ENCODE results near the gene PPP3R1. TPM values are rescaled to one million over a fixed set of nuclear protein-coding genes. Genes with fewer than 3 reads are reported as not detected.

Gene PPP3R1
- total and polyA plus RNA-seq, 9 of the 15 experiments (the other 6 are each of a cell fraction or from before 2014, with no cell fraction given), result 3.7 to 70.0 (median 24.8) TPM

- no peak overlapping the region for H3K9ac ChIP-seq (ENCODE audit: insufficient read depth in 1 of 2, low read depth in 2 of 2, low read length in 2 of 2)
- POLR2A ChIA-PET, result interaction anchor here (2.0 kb wide), 1 partner anchor 10 kb away, joined by 5 read pairs; no protein-coding TSS in a partner anchor
- no peaks in the 10 kb centered on the region for H3K9me3 ChIP-seq (replicated peaks; ENCODE audit: control insufficient read depth, insufficient read depth, low read depth, low read length)
- no peak for DNase-seq (ENCODE audit: extremely low read depth in 1 of 4, low spot score in 3 of 4)
- no peak for FAIRE-seq
- H3K27ac ChIP-seq (ENCODE audit: extremely low read depth, low read depth, low read length), result no peak overlapping the region
- no peak overlapping the region for H2AFZ ChIP-seq (ENCODE audit: low read depth, low read length)
- peaks cover 3% of the 10 kb centered on the region for H3K9me1 ChIP-seq (ENCODE audit: control insufficient read depth, insufficient read depth, low read length)
- no peaks in the 10 kb centered on the region for H3K27me3 ChIP-seq (ENCODE audit: control insufficient read depth in 2 of 2, insufficient read depth in 2 of 2, low read length in 2 of 2)
- CTCF ChIA-PET (ENCODE audit: low intra/inter-chr PET ratio), result no interaction called here
- H4K20me1 ChIP-seq (replicated peaks; ENCODE audit: control insufficient read depth, insufficient read depth, low read length), result peaks cover 41% of the 10 kb centered on the region
- peaks cover 0 to 32% of the 10 kb centered on the region in 2 experiments; a peak in 3 of 5 replicates for H3K4me1 ChIP-seq (replicated peaks in 1 of 2; ENCODE audit: control insufficient read depth in 2 of 2, insufficient read depth in 2 of 2, low read length in 2 of 2)
- no peak overlapping the region for H3K4me3 ChIP-seq
- H3K36me3 ChIP-seq (ENCODE audit: control insufficient read depth, insufficient read depth, low read length), result peaks cover 32% of the 10 kb centered on the region; the same call in 2 of the 3 replicates
- BruUV-seq (replicated peaks), result no TSS peak
- intact Hi-C loops (cut with micrococcal nuclease) (loop anchor here (10.0 kb wide), 1 partner anchor 56 kb away; no protein-coding TSS in a partner anchor), in situ Hi-C loops (cut with MboI) (no loop called here)
- WGBS (ENCODE audit: insufficient coverage, low coverage, missing lambda C conversion rate), result 65% methylated on average over 4 of the region's 4 CpGs
- H3K79me2 ChIP-seq (ENCODE audit: control insufficient read depth, insufficient read depth, low read length), result peaks cover 100% of the 10 kb centered on the region
- no peak overlapping the region for H3K4me2 ChIP-seq (ENCODE audit: insufficient read depth, low read length)
- TF ChIP-seq SMARCE1 (IDR thresholded peaks at IDR 0.05) (no peak), TGIF2 (CRISPR knock-in tag; IDR thresholded peaks at IDR 0.05) (0 out of 2 replicates have a peak, but pooled peaks have one; percentile 23)
- peak; percentile 17 for ATAC-seq
Observed at GRCh38 chr2:68240446-68240845, 11.9 kb downstream of the PPP3R1 start.

DNA sequence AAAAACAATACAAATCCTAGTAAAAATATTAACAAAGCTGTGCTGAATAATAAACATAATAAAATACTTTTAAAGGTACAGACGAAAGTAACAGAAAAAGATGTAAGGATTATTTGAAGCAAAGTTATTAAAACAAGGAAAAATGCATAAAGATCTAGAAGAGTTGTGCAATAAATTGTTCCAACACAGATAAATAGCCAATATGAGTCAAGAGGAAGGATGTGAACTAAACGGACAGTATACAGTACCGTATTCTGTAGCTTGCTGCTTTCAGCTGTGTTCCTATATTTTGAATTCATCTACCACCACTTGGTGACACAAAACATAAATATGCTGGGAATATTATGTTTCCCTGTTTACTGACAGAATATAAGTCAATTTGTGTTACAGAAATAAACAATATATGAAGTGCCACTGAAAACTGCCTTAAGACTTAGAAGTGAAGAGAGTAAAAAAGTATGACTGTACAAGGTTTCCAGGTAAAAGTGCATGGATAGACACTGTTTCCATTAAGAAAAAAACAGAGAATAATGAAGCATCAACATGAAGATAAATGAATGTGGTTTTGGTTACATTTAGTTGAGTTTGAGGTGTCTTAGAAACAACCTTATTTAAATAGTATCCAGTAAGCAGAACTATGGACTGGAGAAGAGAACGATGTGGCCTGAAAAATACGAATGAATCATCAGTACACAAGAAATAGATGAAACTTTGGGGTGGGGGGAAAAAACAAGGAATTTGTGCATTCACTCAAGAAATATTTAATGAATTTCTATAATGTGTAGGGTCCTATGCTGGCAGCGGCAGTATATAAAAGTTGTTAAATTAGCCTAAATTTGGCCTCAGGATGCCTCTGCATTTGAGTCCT, 13.1 kb downstream of the PPP3R1 start:
- peaks cover 36% of the 10 kb centered on the region for H4K20me1 ChIP-seq (replicated peaks; ENCODE audit: control insufficient read depth, insufficient read depth, low read length)
- CTCF ChIA-PET (ENCODE audit: low intra/inter-chr PET ratio), result no interaction called here
- peak; percentile 86 for TF ChIP-seq CEBPB (tag; IDR thresholded peaks at IDR 0.05)
- no peak for TF ChIP-seq ZNF431 (CRISPR knock-in tag; IDR thresholded peaks at IDR 0.05)
- no peak for TF ChIP-seq ZFX (CRISPR knock-in tag; IDR thresholded peaks at IDR 0.05)
- no peak for TF ChIP-seq CEBPG (CRISPR knock-in tag; IDR thresholded peaks at IDR 0.05)
- peak; percentile 54 to 64; a peak in 1 of 4 replicates for TF ChIP-seq CEBPG (tag; conservative IDR thresholded peaks at IDR 0.05 in 1 of 2, IDR thresholded peaks at IDR 0.05 in 1 of 2)
- TF ChIP-seq, protein P1, sequence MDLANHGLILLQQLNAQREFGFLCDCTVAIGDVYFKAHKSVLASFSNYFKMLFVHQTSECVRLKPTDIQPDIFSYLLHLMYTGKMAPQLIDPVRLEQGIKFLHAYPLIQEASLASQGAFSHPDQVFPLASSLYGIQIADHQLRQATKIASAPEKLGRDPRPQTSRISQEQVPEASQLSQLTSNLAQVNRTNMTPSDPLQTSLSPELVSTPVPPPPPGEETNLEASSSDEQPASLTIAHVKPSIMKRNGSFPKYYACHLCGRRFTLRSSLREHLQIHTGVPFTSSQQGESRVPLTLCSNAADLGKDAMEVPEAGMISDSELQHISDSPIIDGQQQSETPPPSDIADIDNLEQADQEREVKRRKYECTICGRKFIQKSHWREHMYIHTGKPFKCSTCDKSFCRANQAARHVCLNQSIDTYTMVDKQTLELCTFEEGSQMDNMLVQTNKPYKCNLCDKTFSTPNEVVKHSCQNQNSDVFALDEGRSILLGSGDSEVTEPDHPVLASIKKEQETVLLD (IDR thresholded peaks at IDR 0.05), result no peak
- no peak for TF ChIP-seq NFE2 (IDR thresholded peaks at IDR 0.05; ENCODE audit: low read depth)
- no peak for TF ChIP-seq BRD9 (IDR thresholded peaks at IDR 0.05; ENCODE audit: low read depth, partially characterized antibody)
- TF ChIP-seq ZFP36 (IDR thresholded peaks at IDR 0.05; ENCODE audit: low read depth, low read length, partially characterized antibody), result no peak
- TF ChIP-seq NR4A1 (CRISPR knock-in tag; IDR thresholded peaks at IDR 0.05), result no peak
- no peak for TF ChIP-seq NR4A1 (tag; IDR thresholded peaks at IDR 0.05)
- TF ChIP-seq PPARD (CRISPR knock-in tag; IDR thresholded peaks at IDR 0.05), result no peak

More for the DNA sequence above, 13.1 kb downstream of the PPP3R1 start:
- Histone ChIP-seq H3K9me3 (replicated peaks; ENCODE audit: control insufficient read depth, insufficient read depth, low read depth, low read length) (no peaks in the 10 kb centered on the region), H3K27me3 (ENCODE audit: control insufficient read depth in 2 of 2, insufficient read depth in 2 of 2, low read length in 2 of 2) (no peaks in the 10 kb centered on the region), H3K9me1 (ENCODE audit: control insufficient read depth, insufficient read depth, low read length) (peaks cover 3% of the 10 kb centered on the region), H3K4me1 (replicated peaks in 1 of 2; ENCODE audit: control insufficient read depth in 2 of 2, insufficient read depth in 2 of 2, low read length in 2 of 2) (peaks cover 0 to 32% of the 10 kb centered on the region in 2 experiments; a peak in 3 of 5 replicates), H3K4me2 (ENCODE audit: insufficient read depth, low read length) (no peak overlapping the region), H3K4me3 (no peak overlapping the region), H3K36me3 (ENCODE audit: control insufficient read depth, insufficient read depth, low read length) (peaks cover 35% of the 10 kb centered on the region; the same call in 2 of the 3 replicates), H3K9ac (ENCODE audit: insufficient read depth in 1 of 2, low read depth in 2 of 2, low read length in 2 of 2) (no peak overlapping the region), H3K79me2 (ENCODE audit: control insufficient read depth, insufficient read depth, low read length) (peaks cover 100% of the 10 kb centered on the region), H3K27ac (ENCODE audit: extremely low read depth, low read depth, low read length) (no peak overlapping the region), H2AFZ (ENCODE audit: low read depth, low read length) (no peak overlapping the region)
- FAIRE-seq (no peak), ATAC-seq (peak; percentile 53), DNase-seq (ENCODE audit: extremely low read depth in 1 of 4, low spot score in 3 of 4) (no peak)
- intact Hi-C loops (cut with micrococcal nuclease), result no loop called here
- in situ Hi-C loops (cut with MboI), result no loop called here
- no TSS peak for BruUV-seq (replicated peaks)
- WGBS (ENCODE audit: insufficient coverage, low coverage, missing lambda C conversion rate), result 63% methylated on average over 6 of the region's 6 CpGs
- POLR2A ChIA-PET, result interaction anchor here (1.4 to 2.0 kb wide), 2 partner anchors 11 to 12 kb away, joined by 3 to 5 read pairs; no protein-coding TSS in a partner anchor

Measured in K562 (cell line).